HepG2 (cell line): ENCODE results near the gene SCGB1C2. TPM values are rescaled to one million over a fixed set of nuclear protein-coding genes. Genes with fewer than 3 reads are reported as not detected.

Source experiments
- ATAC-seq: fragments of 200-7000 bp; cut with Tn5 transposase; 3 replicates; pipeline ENCODE4 v1.9.1; 2020; ENCODE audit warnings: mild to moderate bottlenecking, moderate library complexity
- BruUV-seq: library from RNA; stranded (reverse); fragments of 400-500 nt; replicated peaks from 2 replicates; lab custom pipeline; 2021; lab: Mats Ljungman, UMichigan
- CTCF ChIA-PET: fragments of 300-600 bp; formaldehyde crosslinking; extraction: SDS; loops from one replicate; lab custom pipeline; 2021; ENCODE audit warnings: low total read pairs, inconsistent platforms, low intra/inter-chr PET ratio; lab: Yijun Ruan, JAX
- POLR2A ChIA-PET: fragments of 350-600 bp; sonication (Branson Sonifier 250); formaldehyde crosslinking; loops from one replicate; lab custom pipeline; 2020; ENCODE audit warnings: antibody characterized with exemption, inconsistent platforms; lab: Yijun Ruan, JAX
- DNase-seq: peaks from one replicate; pipeline ENCODE4 v3.0.0-alpha.2; 2015; ENCODE audit warnings: low spot score
- FAIRE-seq: peaks from 3 replicates; lab custom pipeline; 2011; peaks lifted over from hg19 to GRCh38; lab: Jason Lieb, UNC
- H2AFZ ChIP-seq: one replicate; pipeline ENCODE4 v1.6.1; 2011; ENCODE audit warnings: low read length, inconsistent platforms
- H3K27ac ChIP-seq: fragments of 300-600 bp; 3 replicates; pipeline ENCODE4 v1.8.0; 2011; ENCODE audit warnings: mixed run types, mild to moderate bottlenecking, mixed read lengths, low read length, inconsistent platforms; ENCODE audit not compliant: insufficient read depth; ENCODE audit errors: extremely low read length
- H3K27me3 ChIP-seq, 2 experiments: fragments of 200-600 bp in 1 of 2; 2 replicates in 1 of 2; 3 replicates in 1 of 2; pipeline versions ENCODE4 v1.6.0 to v1.8.0; 2011; ENCODE audit warnings: low read length in 2 of 2, mild to moderate bottlenecking in 2 of 2, moderate library complexity in 2 of 2, inconsistent platforms in 1 of 2; ENCODE audit not compliant: insufficient read depth in 2 of 2, control insufficient read depth in 1 of 2
- H3K36me3 ChIP-seq, 2 experiments: fragments of 200-600 bp in 1 of 2; replicated peaks in 1 of 2; 2 replicates in 1 of 2; 3 replicates in 1 of 2; pipeline versions ENCODE4 v1.5.1 to v1.8.0; 2011; ENCODE audit warnings: low read length in 2 of 2, inconsistent platforms in 1 of 2; ENCODE audit not compliant: insufficient read depth in 2 of 2, control insufficient read depth in 1 of 2
- H3K4me1 ChIP-seq: 2 replicates; pipeline ENCODE4 v1.5.1; 2012; ENCODE audit warnings: low read length, inconsistent platforms; ENCODE audit not compliant: insufficient read depth
- H3K4me2 ChIP-seq: 2 replicates; pipeline ENCODE4 v1.6.0; 2011; ENCODE audit warnings: low read depth, low read length, inconsistent platforms
- H3K4me3 ChIP-seq, 3 experiments: fragments of 200-600 bp in 1 of 3; sonication (generic), shearing (Covaris generic) in 1 of 3; replicated peaks in 1 of 3; 2 replicates each; pipeline ENCODE4 v1.5.1; 2011 to 2016; ENCODE audit warnings: low read length in 3 of 3, inconsistent platforms in 2 of 3, low read depth in 2 of 3, mild to moderate bottlenecking in 2 of 3, control low read depth in 1 of 3, mixed read lengths in 1 of 3; ENCODE audit not compliant: insufficient read depth in 1 of 3
- H3K79me2 ChIP-seq: one replicate; pipeline ENCODE4 v1.6.1; 2011; ENCODE audit warnings: low read length, inconsistent platforms; ENCODE audit not compliant: insufficient read depth
- H3K9ac ChIP-seq: 2 replicates; pipeline ENCODE4 v1.6.0; 2011; ENCODE audit warnings: mild to moderate bottlenecking, low read depth, low read length, inconsistent platforms; ENCODE audit not compliant: insufficient read depth
- H3K9me3 ChIP-seq: 2 replicates; pipeline ENCODE4 v1.5.1; 2012; ENCODE audit warnings: mild to moderate bottlenecking, low read length
- H4K20me1 ChIP-seq: 2 replicates; pipeline ENCODE4 v1.6.0; 2011; ENCODE audit warnings: inconsistent platforms, mild to moderate bottlenecking, low read length, moderate library complexity; ENCODE audit not compliant: insufficient read depth
- MBD4 ChIP-seq: IDR thresholded peaks from 2 replicates; pipeline ENCODE4 v1.6.1; 2012; ENCODE audit warnings: low read length, inconsistent platforms, borderline replicate concordance
- NPAS2 ChIP-seq: sonication (generic); formaldehyde crosslinking; IDR thresholded peaks from 2 replicates; pipeline ENCODE4 v1.8.0; 2022; ENCODE audit warnings: mild to moderate bottlenecking, missing genetic modification reagents, borderline replicate concordance
- RCOR2 ChIP-seq: IDR thresholded peaks from 2 replicates; pipeline ENCODE4 v1.6.1; 2016; ENCODE audit warnings: missing biosample characterization, missing genetic modification reagents
- TARDBP ChIP-seq: sonication (generic); formaldehyde crosslinking; IDR thresholded peaks from 2 replicates; pipeline ENCODE4 v1.8.0; 2022; ENCODE audit warnings: mild to moderate bottlenecking, missing genetic modification reagents
- TCF12 ChIP-seq, 2 experiments: fragments of 450-650 bp in 1 of 2; sonication (generic) in 1 of 2; formaldehyde crosslinking in 1 of 2; IDR thresholded peaks; 2 replicates each; pipeline versions ENCODE4 v1.6.1 to v1.8.0; 2017 to 2022; ENCODE audit warnings: antibody characterized with exemption in 1 of 2, mild to moderate bottlenecking in 1 of 2, missing genetic modification reagents in 1 of 2, moderate library complexity in 1 of 2
- ZFX ChIP-seq: sonication (generic); formaldehyde crosslinking; IDR thresholded peaks from 2 replicates; pipeline ENCODE4 v1.4.0; 2020; ENCODE audit warnings: mild to moderate bottlenecking, low read depth, missing genetic modification reagents, moderate library complexity
- ZMYM3 ChIP-seq: sonication (generic); formaldehyde crosslinking; IDR thresholded peaks from 2 replicates; pipeline ENCODE4 v1.5.1; 2020; ENCODE audit warnings: mild to moderate bottlenecking, missing genetic modification reagents
- ZNF670 ChIP-seq: sonication (generic); formaldehyde crosslinking; IDR thresholded peaks from 2 replicates; pipeline ENCODE4 v1.8.0; 2022; ENCODE audit warnings: mild to moderate bottlenecking, missing genetic modification reagents, borderline replicate concordance
- WGBS: methylation state at CpG from one replicate; pipeline ENCODE4 v1.1.6; 2017; ENCODE audit warnings: low lambda C conversion rate; 5-methylcytosine and 5-hydroxymethylcytosine counted together
- in situ Hi-C: cut with HindIII; loops from 2 replicates; pipeline ENCODE4 v1.10.0; 2017; ENCODE audit warnings: low pct_unique_long_range_greater_than_20kb; ENCODE audit not compliant: extremely low pct_ligation_motif_present
- intact Hi-C: fragments of 100-400 bp; cut with micrococcal nuclease; formaldehyde crosslinking; loops from one replicate; pipeline ENCODE4 v1.10.0; 2022; ENCODE audit not compliant: unreplicated experiment
- polyA plus RNA-seq, 8 experiments: library from polyadenylated mRNA; depleted of rRNA in 3 of 8; stranded (reverse) in 7 of 8; unstranded in 1 of 8; fragments of >200 nt; fragmentation: Illumina TruSeq in 4 of 8; extraction: Trizol in 4 of 8; gene quantifications; 2 replicates each; pipeline versions ENCODE4 v1.2.1 to v1.2.3, GENCODE V29; 2011 to 2016; ENCODE audit warnings: low read depth in 4 of 8, missing spikeins in 1 of 8, mixed read lengths in 1 of 8; ENCODE audit not compliant: insufficient read depth in 1 of 8
- total RNA-seq, 5 experiments: library from RNA; depleted of rRNA; stranded (reverse); fragments of >200 nt; fragmentation: Illumina TruSeq; extraction: Trizol; gene quantifications; 2 replicates each; pipeline ENCODE4 v1.2.3, GENCODE V29; 2016; ENCODE audit warnings: low read depth in 1 of 5
- TF ChIP-seq, protein P1 (sequence below): fragments of 450-650 bp; IDR thresholded peaks from 2 replicates; pipeline ENCODE4 v1.6.1; 2017
- TF ChIP-seq, protein P2 (sequence below): IDR thresholded peaks from 2 replicates; pipeline ENCODE4 v1.6.1; 2016; ENCODE audit warnings: low read depth
- TF ChIP-seq, protein P3 (sequence below): sonication (generic); formaldehyde crosslinking; IDR thresholded peaks from 2 replicates; pipeline ENCODE4 v1.4.0; 2020; ENCODE audit warnings: missing genetic modification reagents

SCGB1C2 gene
- total and polyA plus RNA-seq, 2 of the 13 experiments (the other 11 are each of a cell fraction or from before 2014, with no cell fraction given), result not detected

DNA sequence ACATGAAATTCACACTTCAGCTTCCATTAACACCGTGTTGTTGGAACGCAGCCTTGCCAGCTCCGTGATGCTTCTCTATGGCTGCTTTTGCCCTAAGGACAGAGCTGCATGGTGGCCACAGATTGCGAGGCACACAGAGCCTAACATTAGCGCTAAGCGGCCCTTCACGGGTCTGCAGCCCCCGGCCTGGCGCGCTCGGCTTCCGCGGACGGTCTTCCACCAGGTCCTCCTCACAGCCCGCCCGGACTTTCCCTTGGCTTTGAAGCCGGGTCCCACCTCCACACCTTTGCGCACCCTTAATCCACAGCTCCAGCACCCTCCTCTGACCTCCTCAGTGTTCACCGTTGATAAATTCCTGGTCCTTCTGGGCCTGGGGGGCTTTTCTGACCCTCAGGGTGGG is 19.6 kb downstream of the SCGB1C2 start:
- Histone ChIP-seq H3K79me2 (no peaks in the 10 kb centered on the region), H3K4me3 (no peak overlapping the region), H3K27ac (no peak overlapping the region), H3K9me3 (no peaks in the 10 kb centered on the region), H4K20me1 (no peaks in the 10 kb centered on the region), H3K4me1 (peaks cover 11% of the 10 kb centered on the region), H3K36me3 (no peaks in the 10 kb centered on the region), H2AFZ (no peak overlapping the region), H3K4me2 (no peak overlapping the region), H3K9ac (no peak overlapping the region), H3K27me3 (peaks cover 4 to 30% of the 10 kb centered on the region in 2 experiments; a peak in 3 of 5 replicates)
- intact Hi-C loops, result no loop called here
- ChIA-PET CTCF (no interaction called here), POLR2A (no interaction called here)
- ATAC-seq (no peak), DNase-seq (no peak), FAIRE-seq (no peak)
- in situ Hi-C loops, result no loop called here
- WGBS, result 63% methylated on average over 19 of the region's 19 CpGs
- no TSS peak for BruUV-seq
- TF ChIP-seq ZNF670 (no peak), ZMYM3 (no peak), MBD4 (no peak), TARDBP (CRISPR knock-in tag) (no peak), RCOR2 (CRISPR knock-in tag) (no peak), TCF12 (IDR thresholded peaks at IDR 0.05) (no peak), TCF12 (CRISPR knock-in tag; IDR thresholded peaks at IDR 0.05) (no peak), ZFX (CRISPR knock-in tag) (no peak), NPAS2 (no peak)
- TF ChIP-seq, protein P1, sequence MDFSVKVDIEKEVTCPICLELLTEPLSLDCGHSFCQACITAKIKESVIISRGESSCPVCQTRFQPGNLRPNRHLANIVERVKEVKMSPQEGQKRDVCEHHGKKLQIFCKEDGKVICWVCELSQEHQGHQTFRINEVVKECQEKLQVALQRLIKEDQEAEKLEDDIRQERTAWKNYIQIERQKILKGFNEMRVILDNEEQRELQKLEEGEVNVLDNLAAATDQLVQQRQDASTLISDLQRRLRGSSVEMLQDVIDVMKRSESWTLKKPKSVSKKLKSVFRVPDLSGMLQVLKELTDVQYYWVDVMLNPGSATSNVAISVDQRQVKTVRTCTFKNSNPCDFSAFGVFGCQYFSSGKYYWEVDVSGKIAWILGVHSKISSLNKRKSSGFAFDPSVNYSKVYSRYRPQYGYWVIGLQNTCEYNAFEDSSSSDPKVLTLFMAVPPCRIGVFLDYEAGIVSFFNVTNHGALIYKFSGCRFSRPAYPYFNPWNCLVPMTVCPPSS, result no peak
- TF ChIP-seq, protein P2, sequence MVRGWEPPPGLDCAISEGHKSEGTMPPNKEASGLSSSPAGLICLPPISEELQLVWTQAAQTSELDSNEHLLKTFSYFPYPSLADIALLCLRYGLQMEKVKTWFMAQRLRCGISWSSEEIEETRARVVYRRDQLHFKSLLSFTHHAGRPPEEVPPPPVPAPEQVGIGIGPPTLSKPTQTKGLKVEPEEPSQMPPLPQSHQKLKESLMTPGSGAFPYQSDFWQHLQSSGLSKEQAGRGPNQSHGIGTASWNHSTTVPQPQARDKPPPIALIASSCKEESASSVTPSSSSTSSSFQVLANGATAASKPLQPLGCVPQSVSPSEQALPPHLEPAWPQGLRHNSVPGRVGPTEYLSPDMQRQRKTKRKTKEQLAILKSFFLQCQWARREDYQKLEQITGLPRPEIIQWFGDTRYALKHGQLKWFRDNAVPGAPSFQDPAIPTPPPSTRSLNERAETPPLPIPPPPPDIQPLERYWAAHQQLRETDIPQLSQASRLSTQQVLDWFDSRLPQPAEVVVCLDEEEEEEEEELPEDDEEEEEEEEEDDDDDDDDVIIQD (CRISPR knock-in tag), result no peak
- TF ChIP-seq, protein P3, sequence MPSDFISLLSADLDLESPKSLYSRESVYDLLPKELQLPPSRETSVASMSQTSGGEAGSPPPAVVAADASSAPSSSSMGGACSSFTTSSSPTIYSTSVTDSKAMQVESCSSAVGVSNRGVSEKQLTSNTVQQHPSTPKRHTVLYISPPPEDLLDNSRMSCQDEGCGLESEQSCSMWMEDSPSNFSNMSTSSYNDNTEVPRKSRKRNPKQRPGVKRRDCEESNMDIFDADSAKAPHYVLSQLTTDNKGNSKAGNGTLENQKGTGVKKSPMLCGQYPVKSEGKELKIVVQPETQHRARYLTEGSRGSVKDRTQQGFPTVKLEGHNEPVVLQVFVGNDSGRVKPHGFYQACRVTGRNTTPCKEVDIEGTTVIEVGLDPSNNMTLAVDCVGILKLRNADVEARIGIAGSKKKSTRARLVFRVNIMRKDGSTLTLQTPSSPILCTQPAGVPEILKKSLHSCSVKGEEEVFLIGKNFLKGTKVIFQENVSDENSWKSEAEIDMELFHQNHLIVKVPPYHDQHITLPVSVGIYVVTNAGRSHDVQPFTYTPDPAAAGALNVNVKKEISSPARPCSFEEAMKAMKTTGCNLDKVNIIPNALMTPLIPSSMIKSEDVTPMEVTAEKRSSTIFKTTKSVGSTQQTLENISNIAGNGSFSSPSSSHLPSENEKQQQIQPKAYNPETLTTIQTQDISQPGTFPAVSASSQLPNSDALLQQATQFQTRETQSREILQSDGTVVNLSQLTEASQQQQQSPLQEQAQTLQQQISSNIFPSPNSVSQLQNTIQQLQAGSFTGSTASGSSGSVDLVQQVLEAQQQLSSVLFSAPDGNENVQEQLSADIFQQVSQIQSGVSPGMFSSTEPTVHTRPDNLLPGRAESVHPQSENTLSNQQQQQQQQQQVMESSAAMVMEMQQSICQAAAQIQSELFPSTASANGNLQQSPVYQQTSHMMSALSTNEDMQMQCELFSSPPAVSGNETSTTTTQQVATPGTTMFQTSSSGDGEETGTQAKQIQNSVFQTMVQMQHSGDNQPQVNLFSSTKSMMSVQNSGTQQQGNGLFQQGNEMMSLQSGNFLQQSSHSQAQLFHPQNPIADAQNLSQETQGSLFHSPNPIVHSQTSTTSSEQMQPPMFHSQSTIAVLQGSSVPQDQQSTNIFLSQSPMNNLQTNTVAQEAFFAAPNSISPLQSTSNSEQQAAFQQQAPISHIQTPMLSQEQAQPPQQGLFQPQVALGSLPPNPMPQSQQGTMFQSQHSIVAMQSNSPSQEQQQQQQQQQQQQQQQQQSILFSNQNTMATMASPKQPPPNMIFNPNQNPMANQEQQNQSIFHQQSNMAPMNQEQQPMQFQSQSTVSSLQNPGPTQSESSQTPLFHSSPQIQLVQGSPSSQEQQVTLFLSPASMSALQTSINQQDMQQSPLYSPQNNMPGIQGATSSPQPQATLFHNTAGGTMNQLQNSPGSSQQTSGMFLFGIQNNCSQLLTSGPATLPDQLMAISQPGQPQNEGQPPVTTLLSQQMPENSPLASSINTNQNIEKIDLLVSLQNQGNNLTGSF, result no peak
